Lung (tissue), 12 donors: ENCODE data around the gene PSME2. TPM values are rescaled to one million over a fixed set of nuclear protein-coding genes. Genes with fewer than 3 reads are reported as not detected.

Source experiments
- ATAC-seq: fragments of 200-7000 bp; cut with Tn5 transposase; one replicate; pipeline ENCODE4 v1.9.1; 2020; ENCODE audit warnings: moderate number of reproducible peaks; ENCODE audit not compliant: insufficient read depth, low FRiP score
- DNase-seq, 3 donors: peaks; one replicate each; pipeline ENCODE4 v3.0.0-alpha.2; 2013 to 2017
- H3K27ac ChIP-seq, 2 donors: one replicate each; pipeline ENCODE4 v1.5.1; 2013; ENCODE audit warnings: mild to moderate bottlenecking in 2 of 2, moderate library complexity in 2 of 2, control low read depth in 1 of 2, inconsistent platforms in 1 of 2, low read depth in 1 of 2, low read length in 1 of 2
- H3K27me3 ChIP-seq, 3 donors: one replicate each; pipeline ENCODE4 v1.5.1; 2013; ENCODE audit warnings: low read length in 2 of 3; ENCODE audit not compliant: control insufficient read depth in 3 of 3, insufficient read depth in 3 of 3
- H3K36me3 ChIP-seq, 4 donors: one replicate each; pipeline ENCODE4 v1.5.1; 2013; ENCODE audit warnings: low read length in 4 of 4, mild to moderate bottlenecking in 1 of 4, moderate library complexity in 1 of 4; ENCODE audit not compliant: control insufficient read depth in 4 of 4, insufficient read depth in 4 of 4
- H3K4me1 ChIP-seq, 5 donors: one replicate each; pipeline ENCODE4 v1.5.1; 2013; ENCODE audit warnings: low read length in 5 of 5, mild to moderate bottlenecking in 2 of 5, moderate library complexity in 1 of 5; ENCODE audit not compliant: control insufficient read depth in 5 of 5, insufficient read depth in 5 of 5
- H3K4me3 ChIP-seq: one replicate; pipeline ENCODE4 v1.5.1; 2013; ENCODE audit warnings: mild to moderate bottlenecking, control low read depth, moderate library complexity
- H3K9ac ChIP-seq, 2 donors: one replicate each; pipeline ENCODE4 v1.5.1; 2013; ENCODE audit warnings: low read length in 2 of 2, control low read depth in 1 of 2; ENCODE audit not compliant: insufficient read depth in 1 of 2
- H3K9me3 ChIP-seq, 4 donors: one replicate each; pipeline ENCODE4 v1.5.1; 2013; ENCODE audit warnings: low read length in 3 of 4, mild to moderate bottlenecking in 1 of 4, moderate library complexity in 1 of 4; ENCODE audit not compliant: control insufficient read depth in 4 of 4, insufficient read depth in 3 of 4
- WGBS, 2 donors: extraction: QIAGEN DNeasy Blood & Tissue Kit; methylation state at CpG; one replicate each; pipeline ENCODE4 v1.1.7; 2013; 5-methylcytosine and 5-hydroxymethylcytosine counted together
- polyA plus RNA-seq, 2 donors: library from polyadenylated mRNA; stranded (reverse); fragments of 200-250 nt; gene quantifications; one replicate each; pipeline ENCODE4 v1.2.1, GENCODE V29; 2013
- total RNA-seq, 2 donors: library from RNA; depleted of rRNA in 1 of 2; stranded (reverse); fragments of >200 nt in 1 of 2; gene quantifications; one replicate each; pipeline ENCODE4 v1.2.1, GENCODE V29; 2014 to 2021
- TF ChIP-seq, protein P1 (sequence below): IDR thresholded peaks from 2 replicates; pipeline ENCODE4 v1.5.1; 2012; ENCODE audit warnings: mild to moderate bottlenecking; ENCODE audit errors: control extremely low read depth, extremely low read depth
- donor health status: control.
- donor health status: control.
- donor health status: Bipolar disorder and iron deficiency.
- donor health status: healthy.
- donor health status: DM: yes; HTN: yes; CAD: no.

Gene PSME2
- total and polyA plus RNA-seq, 4 donors = 89.1 to 328 (median 230) TPM

DNA sequence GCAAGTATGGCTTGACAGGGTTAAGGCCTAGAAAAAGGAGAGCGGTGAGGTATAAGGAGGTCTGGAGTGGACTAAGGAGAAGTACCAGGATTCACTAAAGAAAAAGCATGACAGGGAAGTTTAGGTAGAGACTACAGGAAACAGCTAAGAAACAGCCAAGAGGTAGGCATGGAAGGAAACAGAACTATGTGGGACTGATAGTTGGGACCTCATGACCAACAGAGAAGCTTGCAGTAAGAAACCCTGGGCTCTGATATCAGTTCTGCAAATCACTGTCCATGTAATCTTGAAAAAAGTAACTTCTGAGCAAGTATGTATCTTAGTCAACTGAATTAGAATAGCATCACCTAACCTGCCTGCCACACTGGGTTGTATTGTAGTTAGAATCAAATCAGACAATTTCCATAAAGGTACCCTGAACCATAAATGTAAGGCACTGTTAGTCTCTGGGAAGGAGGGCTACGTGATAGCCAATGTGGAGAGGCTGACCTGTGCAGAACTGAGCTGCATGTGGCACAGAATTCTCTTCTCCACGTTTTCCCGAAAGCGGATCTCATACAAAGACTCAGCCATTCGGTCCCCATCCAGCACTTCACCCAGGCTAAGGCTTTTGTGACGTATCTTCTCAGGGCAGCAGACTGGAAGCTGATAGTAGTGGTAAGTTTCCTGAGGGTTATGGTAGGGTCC lies 47.9 kb upstream of the PSME2 start:
- peak overlapping the region in 1 of 2 donors; percentile 98 for H3K27ac ChIP-seq
- DNase-seq (no peak), ATAC-seq (no peak)
- H3K4me1 ChIP-seq = peaks cover 0 to 23% (median 8%) of the 10 kb centered on the region in 5 donors
- H3K9ac ChIP-seq = peak overlapping the region; percentile 72 to 94
- whole genome bisulfite sequencing, 2 donors = 88 to 90% methylated on average over 7 of the region's 7 CpGs
- H3K27me3 ChIP-seq = no peaks in the 10 kb centered on the region
- TF ChIP-seq, protein P1, sequence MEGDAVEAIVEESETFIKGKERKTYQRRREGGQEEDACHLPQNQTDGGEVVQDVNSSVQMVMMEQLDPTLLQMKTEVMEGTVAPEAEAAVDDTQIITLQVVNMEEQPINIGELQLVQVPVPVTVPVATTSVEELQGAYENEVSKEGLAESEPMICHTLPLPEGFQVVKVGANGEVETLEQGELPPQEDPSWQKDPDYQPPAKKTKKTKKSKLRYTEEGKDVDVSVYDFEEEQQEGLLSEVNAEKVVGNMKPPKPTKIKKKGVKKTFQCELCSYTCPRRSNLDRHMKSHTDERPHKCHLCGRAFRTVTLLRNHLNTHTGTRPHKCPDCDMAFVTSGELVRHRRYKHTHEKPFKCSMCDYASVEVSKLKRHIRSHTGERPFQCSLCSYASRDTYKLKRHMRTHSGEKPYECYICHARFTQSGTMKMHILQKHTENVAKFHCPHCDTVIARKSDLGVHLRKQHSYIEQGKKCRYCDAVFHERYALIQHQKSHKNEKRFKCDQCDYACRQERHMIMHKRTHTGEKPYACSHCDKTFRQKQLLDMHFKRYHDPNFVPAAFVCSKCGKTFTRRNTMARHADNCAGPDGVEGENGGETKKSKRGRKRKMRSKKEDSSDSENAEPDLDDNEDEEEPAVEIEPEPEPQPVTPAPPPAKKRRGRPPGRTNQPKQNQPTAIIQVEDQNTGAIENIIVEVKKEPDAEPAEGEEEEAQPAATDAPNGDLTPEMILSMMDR = no peak
- no peaks in the 10 kb centered on the region for H3K9me3 ChIP-seq
- peak overlapping the region; percentile 53 for H3K4me3 ChIP-seq
- peaks cover 5 to 18% (median 13%) of the 10 kb centered on the region in 4 donors for H3K36me3 ChIP-seq

DNA sequence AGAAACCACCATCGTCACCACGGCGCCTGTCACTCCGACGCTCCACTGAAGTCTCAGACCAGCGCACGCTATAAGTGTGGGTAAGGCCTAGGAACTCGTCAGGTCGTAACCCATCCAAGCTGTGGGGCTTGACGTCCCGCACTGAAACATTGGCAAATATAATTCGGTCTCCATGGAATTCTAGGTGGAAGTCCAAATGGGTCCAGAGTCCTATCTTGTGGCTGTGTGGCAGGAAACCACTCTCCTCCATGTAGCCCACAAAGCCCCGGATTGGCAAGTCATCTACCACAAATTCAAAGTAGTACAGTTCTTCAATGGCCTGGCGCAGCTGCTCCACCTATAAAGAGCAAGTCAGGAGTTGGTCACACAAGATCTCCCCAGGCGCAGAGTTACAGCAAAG lies 46.5 kb upstream of the PSME2 start:
- Histone ChIP-seq H3K27me3 (no peaks in the 10 kb centered on the region), H3K4me1 (peaks cover 0 to 25% (median 8%) of the 10 kb centered on the region in 5 donors), H3K9ac (no peak overlapping the region), H3K36me3 (peaks cover 5 to 18% (median 13%) of the 10 kb centered on the region in 4 donors), H3K27ac (no peak overlapping the region), H3K4me3 (no peak overlapping the region), H3K9me3 (no peaks in the 10 kb centered on the region)
- 90 to 95% methylated on average over 15 of the region's 15 CpGs for WGBS, 2 donors
- DNase-seq (no peak), ATAC-seq (no peak)
- TF ChIP-seq, protein P1 = no peak

DNA sequence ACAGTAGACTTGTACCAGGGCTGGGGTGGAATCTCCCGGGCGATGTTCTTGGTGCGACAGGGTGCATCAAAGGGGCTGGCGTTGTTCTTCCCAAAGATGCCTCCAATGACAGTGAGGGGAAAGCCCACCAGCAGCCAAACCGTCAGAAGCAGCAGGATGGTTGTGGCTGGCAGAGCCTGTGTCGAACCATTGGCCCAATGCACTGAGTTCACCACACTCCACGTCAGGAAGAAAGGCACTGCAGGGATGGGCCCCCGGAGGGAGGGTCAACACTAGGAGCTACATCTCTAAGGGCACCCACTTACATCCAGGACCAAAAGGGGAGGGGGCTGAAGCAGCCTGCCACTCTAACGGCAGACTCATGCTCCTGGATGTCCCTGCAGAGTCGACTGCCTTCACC lies 44.0 kb upstream of the PSME2 start:
- WGBS, 2 donors = 94 to 97% methylated on average over 10 of the region's 10 CpGs
- Histone ChIP-seq H3K9me3 (no peaks in the 10 kb centered on the region), H3K36me3 (peaks cover 10 to 34% (median 23%) of the 10 kb centered on the region in 4 donors), H3K9ac (no peak overlapping the region), H3K4me3 (no peak overlapping the region), H3K4me1 (peaks cover 0 to 18% (median 9%) of the 10 kb centered on the region in 5 donors), H3K27me3 (no peaks in the 10 kb centered on the region), H3K27ac (no peak overlapping the region)
- ATAC-seq (no peak), DNase-seq (no peak)
- TF ChIP-seq, protein P1 = no peak
